ENCODE data around the gene MDC1. TPM values are rescaled to one million over a fixed set of nuclear protein-coding genes. Genes with fewer than 3 reads are reported as not detected.
A peak's percentile ranks its signal among the peaks of the same experiment; 100 is the strongest.
"Not testable (repeated sequence)": the region's sequence is repeated elsewhere in the genome, so short reads cannot be mapped to it uniquely, and the experiment has no call there.

The MDC1 gene
- polyA plus RNA-seq, 1 donor (not counting 4 experiments of a cell fraction or from before 2014, with no cell fraction given) = 6.9 TPM

DNA sequence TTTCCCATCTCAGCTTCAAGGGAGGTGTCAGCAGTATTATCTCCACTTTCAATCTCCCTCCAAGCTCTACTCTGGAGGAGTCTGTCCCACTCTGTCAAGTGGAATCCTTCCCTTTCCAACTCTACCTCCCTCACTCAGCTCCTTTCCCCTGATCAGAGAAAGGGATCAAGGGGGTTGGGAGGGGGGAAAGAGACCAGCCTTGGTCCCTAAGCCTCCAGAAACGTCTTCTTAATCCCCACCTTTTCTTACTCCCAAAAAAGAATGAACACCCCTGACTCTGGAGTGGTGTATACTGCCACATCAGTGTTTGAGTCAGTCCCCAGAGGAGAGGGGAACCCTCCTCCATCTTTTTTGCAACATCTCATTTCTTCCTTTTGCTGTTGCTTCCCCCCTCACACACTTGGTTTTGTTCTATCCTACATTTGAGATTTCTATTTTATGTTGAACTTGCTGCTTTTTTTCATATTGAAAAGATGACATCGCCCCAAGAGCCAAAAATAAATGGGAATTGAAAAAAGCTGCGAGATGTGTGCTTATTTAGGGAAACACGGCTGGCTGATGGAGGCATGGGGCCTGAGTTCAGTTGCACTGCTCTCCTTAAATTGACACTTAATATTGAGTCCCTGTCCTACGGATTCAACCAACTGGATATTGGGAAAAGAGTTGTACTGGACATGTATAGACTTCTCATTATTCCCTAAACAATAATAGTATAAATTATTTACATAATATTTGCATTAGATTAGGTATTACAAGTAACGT, 8.0 kb upstream of the MDC1 start:
- Histone ChIP-seq H3K27me3 (ENCODE audit: control insufficient read depth, extremely low read depth, insufficient read depth, low read length) (no peaks in the 10 kb centered on the region), H3K9me1 (ENCODE audit: control insufficient read depth, extremely low read depth, insufficient read depth, low read length) (no peaks in the 10 kb centered on the region), H4K20me1 (ENCODE audit: control insufficient read depth, extremely low read depth, insufficient read depth, low read length) (peaks cover 31% of the 10 kb centered on the region), H3K9me3 (ENCODE audit: control insufficient read depth, low read depth, low read length) (no peaks in the 10 kb centered on the region), H3K9ac (ENCODE audit: control insufficient read depth, extremely low read depth, insufficient read depth, low read length) (no peak overlapping the region), H3K79me2 (ENCODE audit: control insufficient read depth, insufficient read depth, low read length) (peaks cover 47% of the 10 kb centered on the region), H3K4me2 (ENCODE audit: control insufficient read depth, extremely low read depth, insufficient read depth, low read depth, low read length) (peak overlapping the region; percentile 2), H3K36me3 (ENCODE audit: control insufficient read depth in 2 of 2, extremely low read depth in 1 of 2, insufficient read depth in 2 of 2, low read length in 2 of 2) (peaks cover 13 to 30% of the 10 kb centered on the region in 2 experiments), H3K4me1 (ENCODE audit: control insufficient read depth, extremely low read depth, insufficient read depth, low read length) (peaks cover 14% of the 10 kb centered on the region), H3K27ac (ENCODE audit: control insufficient read depth, insufficient read depth, low read length) (no peak overlapping the region), H2AFZ (ENCODE audit: control insufficient read depth, low read length) (no peak overlapping the region), H3K4me3 (ENCODE audit: control insufficient read depth in 2 of 3, extremely low read depth in 1 of 3, insufficient read depth in 2 of 3, low read depth in 1 of 3, low read length in 3 of 3) (no peak overlapping the region)
- FAIRE-seq (no peak), DNase-seq (ENCODE audit: low read depth, low spot score) (no peak)
- TF ChIP-seq EZH2 (IDR thresholded peaks at IDR 0.05; ENCODE audit: low read length) (no peak), CTCF (optimal IDR thresholded peaks at IDR 0.05 in 1 of 3, IDR thresholded peaks at IDR 0.05 in 1 of 3, conservative IDR thresholded peaks at IDR 0.05 in 1 of 3; ENCODE audit: extremely low read depth in 1 of 3, insufficient read depth in 2 of 3, low read length in 3 of 3) (no peak)
- dilution Hi-C loops (cut with MboI; ENCODE audit: extremely low pct_ligation_motif_present, low sequenced_read_pairs) = no loop called here

- H3K9ac ChIP-seq (ENCODE audit: control insufficient read depth, extremely low read depth, insufficient read depth, low read length) = peak overlapping the region; percentile 39
- H2AFZ ChIP-seq (ENCODE audit: control insufficient read depth, low read length); dilution Hi-C loops (cut with MboI; ENCODE audit: extremely low pct_ligation_motif_present, low sequenced_read_pairs); DNase-seq (ENCODE audit: low read depth, low spot score); H3K9me1 ChIP-seq (ENCODE audit: control insufficient read depth, extremely low read depth, insufficient read depth, low read length); H3K9me3 ChIP-seq (ENCODE audit: control insufficient read depth, low read depth, low read length); H3K27me3 ChIP-seq (ENCODE audit: control insufficient read depth, extremely low read depth, insufficient read depth, low read length); H3K27ac ChIP-seq (ENCODE audit: control insufficient read depth, insufficient read depth, low read length); FAIRE-seq: not testable (repeated sequence)
- H3K4me1 ChIP-seq (ENCODE audit: control insufficient read depth, extremely low read depth, insufficient read depth, low read length) = peaks cover 21% of the 10 kb centered on the region
- H3K36me3 ChIP-seq (ENCODE audit: control insufficient read depth in 2 of 2, extremely low read depth in 1 of 2, insufficient read depth in 2 of 2, low read length in 2 of 2) = peaks cover 13 to 26% of the 10 kb centered on the region in 2 experiments
- H4K20me1 ChIP-seq (ENCODE audit: control insufficient read depth, extremely low read depth, insufficient read depth, low read length) = peaks cover 31% of the 10 kb centered on the region
- peak in 1 of 3 experiments; percentile 3 for TF ChIP-seq CTCF (optimal IDR thresholded peaks at IDR 0.05 in 1 of 3, IDR thresholded peaks at IDR 0.05 in 1 of 3, conservative IDR thresholded peaks at IDR 0.05 in 1 of 3; ENCODE audit: extremely low read depth in 1 of 3, insufficient read depth in 2 of 3, low read length in 3 of 3)
- peaks cover 47% of the 10 kb centered on the region for H3K79me2 ChIP-seq (ENCODE audit: control insufficient read depth, insufficient read depth, low read length)
- peak overlapping the region; percentile 88 for H3K4me2 ChIP-seq (ENCODE audit: control insufficient read depth, extremely low read depth, insufficient read depth, low read depth, low read length)
- H3K4me3 ChIP-seq (ENCODE audit: control insufficient read depth in 2 of 3, extremely low read depth in 1 of 3, insufficient read depth in 2 of 3, low read depth in 1 of 3, low read length in 3 of 3) = peak overlapping the region in 1 of 3 experiments; percentile 33
Measured at GRCh38 chr6:30723843-30724741, 7.0 kb upstream of the MDC1 start.

DNA sequence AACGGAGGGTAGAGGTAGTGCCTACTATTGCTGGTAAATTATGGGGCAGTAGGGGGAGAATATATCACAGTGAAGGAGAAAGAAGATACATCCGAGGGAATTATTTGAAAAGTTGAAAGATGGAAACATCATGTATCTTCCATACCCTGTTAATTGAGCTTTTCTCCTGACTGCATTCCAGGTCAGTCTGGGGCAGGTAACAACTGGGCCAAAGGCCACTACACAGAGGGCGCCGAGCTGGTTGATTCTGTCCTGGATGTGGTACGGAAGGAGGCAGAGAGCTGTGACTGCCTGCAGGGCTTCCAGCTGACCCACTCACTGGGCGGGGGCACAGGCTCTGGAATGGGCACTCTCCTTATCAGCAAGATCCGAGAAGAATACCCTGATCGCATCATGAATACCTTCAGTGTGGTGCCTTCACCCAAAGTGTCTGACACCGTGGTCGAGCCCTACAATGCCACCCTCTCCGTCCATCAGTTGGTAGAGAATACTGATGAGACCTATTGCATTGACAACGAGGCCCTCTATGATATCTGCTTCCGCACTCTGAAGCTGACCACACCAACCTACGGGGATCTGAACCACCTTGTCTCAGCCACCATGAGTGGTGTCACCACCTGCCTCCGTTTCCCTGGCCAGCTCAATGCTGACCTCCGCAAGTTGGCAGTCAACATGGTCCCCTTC, 6.2 kb upstream of the MDC1 start:
- Histone ChIP-seq H3K79me2 (ENCODE audit: control insufficient read depth, insufficient read depth, low read length) (peaks cover 48% of the 10 kb centered on the region), H3K9ac (ENCODE audit: control insufficient read depth, extremely low read depth, insufficient read depth, low read length) (peak overlapping the region; percentile 39), H3K36me3 (ENCODE audit: control insufficient read depth in 2 of 2, extremely low read depth in 1 of 2, insufficient read depth in 2 of 2, low read length in 2 of 2) (peaks cover 13 to 26% of the 10 kb centered on the region in 2 experiments), H3K4me1 (ENCODE audit: control insufficient read depth, extremely low read depth, insufficient read depth, low read length) (peaks cover 25% of the 10 kb centered on the region), H3K4me2 (ENCODE audit: control insufficient read depth, extremely low read depth, insufficient read depth, low read depth, low read length) (peak overlapping the region; percentile 88), H3K4me3 (ENCODE audit: control insufficient read depth in 2 of 3, extremely low read depth in 1 of 3, insufficient read depth in 2 of 3, low read depth in 1 of 3, low read length in 3 of 3) (peak overlapping the region in 2 of 3 experiments; percentile 33 to 89), H4K20me1 (ENCODE audit: control insufficient read depth, extremely low read depth, insufficient read depth, low read length) (peaks cover 31% of the 10 kb centered on the region)
- dilution Hi-C loops (cut with MboI; ENCODE audit: extremely low pct_ligation_motif_present, low sequenced_read_pairs); FAIRE-seq; DNase-seq (ENCODE audit: low read depth, low spot score); H3K27me3 ChIP-seq (ENCODE audit: control insufficient read depth, extremely low read depth, insufficient read depth, low read length); H2AFZ ChIP-seq (ENCODE audit: control insufficient read depth, low read length); H3K27ac ChIP-seq (ENCODE audit: control insufficient read depth, insufficient read depth, low read length); H3K9me3 ChIP-seq (ENCODE audit: control insufficient read depth, low read depth, low read length); H3K9me1 ChIP-seq (ENCODE audit: control insufficient read depth, extremely low read depth, insufficient read depth, low read length): not testable (repeated sequence)

All from keratinocyte (primary cell).